VCaP (cell line): ENCODE results near the gene BLNK.

ENCODE experiments used
- H3K27ac ChIP-seq: fragments of 450-650 bp; 2 replicates; pipeline ENCODE4 v1.5.1; 2017
- TF ChIP-seq, protein P1 (sequence below): fragments of 450-650 bp; conservative IDR thresholded peaks from 2 replicates; pipeline ENCODE4 v1.5.1; 2017; ENCODE audit warnings: mild to moderate bottlenecking, moderate library complexity

Gene BLNK

DNA sequence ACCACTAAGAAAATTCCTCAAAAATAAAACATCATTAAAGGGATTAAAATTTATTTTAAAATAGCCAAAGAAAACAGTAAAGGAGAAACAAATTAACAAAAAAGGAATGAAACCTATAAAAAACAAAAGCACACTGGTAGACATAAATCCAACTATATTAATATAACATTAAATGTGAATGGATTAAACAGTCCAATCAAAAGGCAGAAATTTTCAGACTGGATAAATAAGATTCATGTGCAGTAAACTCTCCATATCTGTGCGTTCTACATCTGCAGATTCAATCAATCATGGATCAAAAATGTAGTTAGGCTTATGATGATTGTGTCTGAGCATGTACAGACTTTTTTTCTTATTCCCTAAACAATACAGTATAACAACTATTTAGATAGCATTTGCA lies 98.7 kb downstream of the BLNK start:
- no peak overlapping the region for H3K27ac ChIP-seq
- TF ChIP-seq, protein P1, sequence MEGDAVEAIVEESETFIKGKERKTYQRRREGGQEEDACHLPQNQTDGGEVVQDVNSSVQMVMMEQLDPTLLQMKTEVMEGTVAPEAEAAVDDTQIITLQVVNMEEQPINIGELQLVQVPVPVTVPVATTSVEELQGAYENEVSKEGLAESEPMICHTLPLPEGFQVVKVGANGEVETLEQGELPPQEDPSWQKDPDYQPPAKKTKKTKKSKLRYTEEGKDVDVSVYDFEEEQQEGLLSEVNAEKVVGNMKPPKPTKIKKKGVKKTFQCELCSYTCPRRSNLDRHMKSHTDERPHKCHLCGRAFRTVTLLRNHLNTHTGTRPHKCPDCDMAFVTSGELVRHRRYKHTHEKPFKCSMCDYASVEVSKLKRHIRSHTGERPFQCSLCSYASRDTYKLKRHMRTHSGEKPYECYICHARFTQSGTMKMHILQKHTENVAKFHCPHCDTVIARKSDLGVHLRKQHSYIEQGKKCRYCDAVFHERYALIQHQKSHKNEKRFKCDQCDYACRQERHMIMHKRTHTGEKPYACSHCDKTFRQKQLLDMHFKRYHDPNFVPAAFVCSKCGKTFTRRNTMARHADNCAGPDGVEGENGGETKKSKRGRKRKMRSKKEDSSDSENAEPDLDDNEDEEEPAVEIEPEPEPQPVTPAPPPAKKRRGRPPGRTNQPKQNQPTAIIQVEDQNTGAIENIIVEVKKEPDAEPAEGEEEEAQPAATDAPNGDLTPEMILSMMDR: no peak

DNA sequence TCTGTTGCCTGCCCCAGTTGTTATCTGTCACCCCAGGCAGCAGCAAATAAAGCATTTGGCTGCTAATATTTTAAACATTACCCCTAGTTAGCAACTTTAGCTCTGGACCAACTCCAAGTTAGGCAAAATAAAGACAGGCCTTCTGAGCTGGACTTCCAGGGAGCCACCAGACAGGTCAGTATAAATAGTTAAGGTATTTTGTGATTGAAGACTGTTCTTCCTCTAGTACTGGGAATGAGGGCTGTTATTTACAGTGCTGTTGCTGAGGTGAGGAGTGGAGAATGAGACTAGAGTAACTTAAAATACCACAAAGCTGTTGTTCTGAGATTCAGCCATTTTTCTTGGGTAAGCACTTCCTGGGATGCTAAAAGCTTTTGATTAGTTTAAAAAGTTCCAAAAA lies 101.1 kb downstream of the BLNK start:
- no peak overlapping the region for H3K27ac ChIP-seq
- TF ChIP-seq, protein P1: no peak

DNA sequence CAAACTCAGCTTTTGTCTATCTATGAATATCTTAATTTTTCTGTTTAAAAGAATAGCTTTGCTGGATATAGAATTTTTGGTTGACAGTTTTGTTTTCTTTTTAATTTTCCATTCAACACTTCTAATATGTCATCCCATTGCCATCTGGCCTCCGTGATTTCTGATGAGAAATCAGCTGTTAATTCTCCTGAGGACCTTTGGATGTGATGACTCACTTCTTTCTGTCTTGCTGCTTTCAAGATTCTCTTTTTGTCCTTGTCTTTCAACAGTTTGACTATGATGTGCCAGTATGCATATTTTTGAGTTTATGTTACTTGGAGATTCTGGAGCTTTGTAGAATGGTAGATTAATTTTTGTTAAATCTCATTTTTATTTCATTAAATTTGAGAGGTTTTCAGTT lies 102.8 kb downstream of the BLNK start:
- TF ChIP-seq, protein P1: no peak
- H3K27ac ChIP-seq: no peak overlapping the region

- TF ChIP-seq, protein P1: no peak
- no peak overlapping the region for H3K27ac ChIP-seq
These were observed 105.6 kb downstream of the BLNK start for GRCh38 chr10:96165726-96166125.

DNA sequence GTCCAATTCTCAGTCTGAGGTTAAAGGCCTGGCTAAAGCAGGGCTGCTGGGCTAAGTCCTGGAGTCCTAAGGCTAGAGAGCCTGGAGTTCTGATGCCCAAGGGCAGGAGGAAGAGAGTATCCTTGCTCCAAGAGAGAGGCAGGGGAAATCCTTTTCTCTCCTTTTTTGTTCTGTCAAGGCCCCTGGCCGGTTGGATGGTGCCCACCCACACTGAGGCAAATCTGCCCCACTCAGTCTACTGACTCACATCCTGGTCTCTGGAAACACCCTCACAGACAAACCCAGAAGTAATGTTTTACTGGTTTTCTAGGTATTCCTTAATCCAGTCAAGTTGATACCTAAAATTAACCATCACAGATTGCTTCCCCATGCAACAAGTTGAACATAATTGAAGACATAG lies 118.3 kb downstream of the BLNK start:
- H3K27ac ChIP-seq: no peak overlapping the region
- TF ChIP-seq, protein P1: no peak

DNA sequence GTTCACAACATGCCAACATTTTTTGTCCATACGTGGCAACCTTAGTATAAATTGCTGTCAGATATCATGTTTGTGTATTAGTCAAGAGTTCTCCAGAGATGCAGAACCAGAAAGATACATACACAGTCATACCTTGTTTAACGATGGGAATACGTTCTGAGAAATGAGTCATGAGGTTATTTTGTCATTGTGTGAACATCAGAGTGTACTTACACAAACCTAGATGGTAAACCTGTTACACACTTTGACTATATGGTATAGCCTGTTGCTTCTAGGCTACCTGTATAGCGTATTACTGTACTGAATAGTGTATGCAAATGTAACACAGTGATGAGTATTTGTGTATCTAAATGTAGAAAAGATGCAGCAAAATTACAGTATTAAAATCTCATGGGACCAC lies 118.9 kb downstream of the BLNK start:
- TF ChIP-seq, protein P1: no peak
- H3K27ac ChIP-seq: no peak overlapping the region
